GM18505 (cell line): ENCODE data around the gene SLC16A10.
"Not testable (repeated sequence)": the region's sequence is repeated elsewhere in the genome, so short reads cannot be mapped to it uniquely, and the experiment has no call there.

Source experiments
- ATAC-seq: cut with Tn5 transposase; IDR thresholded peaks from one replicate; pipeline ENCODE4 v1.9.1; 2021; ENCODE audit not compliant: unreplicated experiment
- POLR2A ChIP-seq: IDR thresholded peaks from 4 replicates; pipeline ENCODE4 v1.6.1; 2011; ENCODE audit warnings: borderline replicate concordance; ENCODE audit not compliant: insufficient read depth, insufficient read length; ENCODE audit errors: extremely low read depth

Gene SLC16A10

DNA sequence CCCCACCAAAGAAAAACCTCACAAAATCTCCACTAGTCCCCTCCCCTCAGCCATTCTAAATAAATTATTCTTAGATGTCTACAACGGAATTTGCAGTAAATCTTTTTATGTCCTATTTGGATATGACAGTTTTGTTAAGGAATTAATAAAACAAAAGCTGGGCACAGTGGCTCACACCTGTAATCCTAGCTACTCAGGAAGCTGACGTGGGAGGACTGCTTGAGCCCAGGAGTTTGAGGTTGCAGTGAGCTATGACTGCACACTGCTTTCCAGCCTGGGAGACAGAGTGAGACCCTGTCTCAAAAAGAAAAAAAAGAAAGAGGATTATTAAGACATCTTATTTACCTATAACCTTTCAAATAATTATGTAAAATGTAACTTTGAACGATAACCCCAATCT, 165.4 kb downstream of the SLC16A10 start:
- no peak for TF ChIP-seq POLR2A
- no peak for ATAC-seq

DNA sequence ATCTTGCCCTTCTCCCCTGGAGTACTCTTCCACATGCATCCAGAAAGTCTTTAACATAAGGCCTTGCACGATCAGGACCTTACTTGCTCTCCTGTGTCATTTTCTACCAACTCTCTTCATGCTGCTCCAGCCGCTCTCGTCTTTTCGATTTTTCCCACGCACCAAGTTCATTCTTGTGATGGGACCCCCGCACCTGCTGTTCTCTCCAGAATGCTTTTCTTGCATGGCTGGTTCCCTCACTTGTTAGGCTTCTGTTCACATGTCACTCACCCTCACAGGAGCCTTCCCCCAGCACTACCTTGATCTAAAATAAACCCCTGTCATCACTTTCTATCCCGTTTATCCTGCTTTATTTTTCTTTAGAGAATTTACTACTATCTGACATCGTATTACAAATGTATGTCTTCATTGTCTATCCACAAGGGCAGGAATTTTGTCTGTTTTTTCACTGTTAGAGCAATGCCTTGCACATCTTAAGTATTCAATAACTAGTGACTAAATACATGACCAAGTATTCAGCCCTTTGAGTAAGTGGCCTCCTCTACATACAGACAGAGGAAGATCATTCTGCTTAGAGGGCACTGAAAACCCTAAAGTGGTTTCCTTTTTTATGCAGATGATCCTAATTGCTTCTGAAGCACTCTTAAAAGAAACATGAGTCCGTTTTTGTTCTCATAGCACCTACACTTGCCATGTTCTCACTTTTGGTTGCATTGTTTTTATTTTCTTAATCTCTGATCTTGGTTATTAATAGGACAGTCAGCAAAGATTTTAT, 166.9 kb downstream of the SLC16A10 start:
- no peak for TF ChIP-seq POLR2A
- no peak for ATAC-seq

DNA sequence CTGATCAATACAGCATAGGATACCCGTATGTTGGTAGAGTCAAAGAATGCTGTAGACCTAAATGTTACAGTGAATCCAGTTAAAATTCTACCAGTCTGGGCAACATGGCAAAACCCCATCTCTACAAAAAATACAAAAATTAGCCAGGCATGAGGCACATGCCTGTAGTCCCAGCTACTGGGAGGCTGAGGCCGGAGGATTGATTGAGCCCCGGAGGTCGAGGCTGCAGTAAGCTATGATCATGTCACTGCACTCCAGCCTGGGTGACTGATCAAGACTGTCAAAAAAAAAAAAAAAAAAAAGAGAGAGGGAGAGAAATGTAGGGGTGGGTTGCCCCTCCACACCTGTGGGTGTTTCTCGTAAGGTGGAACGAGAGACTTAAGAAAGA, 167.5 kb downstream of the SLC16A10 start:
- TF ChIP-seq POLR2A, result no peak
- no peak for ATAC-seq

DNA sequence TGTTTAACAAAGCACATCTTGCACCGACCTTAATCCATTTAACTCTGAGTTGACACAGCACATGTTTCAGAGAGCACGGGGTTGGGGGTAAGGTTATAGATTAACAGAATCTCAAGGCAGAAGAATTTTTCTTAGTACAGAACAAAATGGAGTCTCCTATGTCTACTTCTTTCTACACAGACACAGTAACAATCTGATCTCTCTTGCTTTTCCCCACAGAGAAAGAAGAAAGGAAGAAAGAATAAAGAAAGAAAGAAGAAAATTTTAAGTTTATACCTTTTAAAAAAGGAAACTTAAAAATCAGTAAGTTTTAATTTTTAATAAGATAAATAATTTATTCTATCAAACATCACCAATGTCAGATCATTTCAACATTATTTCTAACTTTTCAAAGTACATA, 168.5 kb downstream of the SLC16A10 start:
- not testable (repeated sequence) for ATAC-seq

DNA sequence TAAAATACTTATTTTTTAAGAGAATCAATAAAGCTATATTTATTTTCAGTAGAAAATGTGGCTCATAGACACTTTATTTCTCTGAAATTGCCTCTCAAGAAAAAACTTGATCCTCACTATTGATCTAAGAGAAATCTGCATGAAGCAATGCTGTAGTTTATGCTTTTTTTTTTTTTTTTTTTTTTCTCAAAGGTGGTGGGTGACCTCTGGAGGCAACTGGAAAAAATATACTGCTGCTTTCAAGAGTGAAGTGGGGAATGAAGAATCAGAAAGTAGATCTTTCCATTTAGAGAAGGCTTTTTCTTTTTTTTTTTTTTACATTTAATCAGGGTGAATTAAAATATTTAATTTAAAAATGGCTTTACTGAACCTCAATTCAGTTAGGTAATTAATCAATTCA, 169.3 kb downstream of the SLC16A10 start:
- ATAC-seq, result no peak
- TF ChIP-seq POLR2A, result no peak

DNA sequence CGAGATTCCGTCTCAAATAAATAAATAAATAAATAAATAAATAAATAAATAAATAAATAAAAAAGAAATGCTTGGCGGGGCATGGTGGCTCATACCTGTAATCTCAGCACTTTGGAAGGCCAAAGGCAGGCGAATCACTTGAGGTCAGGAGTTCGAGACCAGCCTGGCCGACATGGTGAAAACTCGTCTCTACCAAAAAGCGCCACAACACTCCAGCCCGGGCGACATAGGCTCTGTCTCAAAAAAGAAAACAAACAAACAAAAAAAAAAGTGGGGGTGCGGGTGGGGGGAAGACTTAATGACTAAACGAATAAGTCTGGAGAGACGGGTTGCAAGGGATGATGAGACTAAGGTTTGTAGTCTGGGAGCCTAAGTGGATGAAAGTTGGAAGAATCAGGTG, 170.7 kb downstream of the SLC16A10 start:
- no peak for ATAC-seq
- no peak for TF ChIP-seq POLR2A

DNA sequence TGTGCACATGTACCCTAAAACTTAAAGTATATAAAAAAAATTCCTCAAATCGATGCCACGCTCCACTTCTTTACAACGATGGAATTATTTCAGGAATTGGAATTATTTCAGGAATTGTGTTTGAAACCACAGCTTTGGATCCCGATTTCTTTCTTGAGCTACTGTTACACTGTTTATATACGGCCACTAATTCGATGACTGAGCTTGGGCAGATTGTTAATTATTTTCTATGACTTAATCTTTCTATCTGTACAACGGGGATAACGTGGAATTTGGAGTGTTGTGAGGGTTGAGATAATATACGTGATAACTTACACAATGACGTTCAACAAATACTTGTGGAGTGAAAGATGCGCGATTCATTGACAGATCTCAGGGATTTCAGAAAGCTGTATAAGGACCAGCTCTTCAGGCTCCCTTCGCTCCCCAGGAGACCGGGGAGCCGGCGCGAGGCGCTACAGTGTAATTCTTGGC, 171.3 kb downstream of the SLC16A10 start:
- TF ChIP-seq POLR2A, result no peak
- no peak for ATAC-seq

DNA sequence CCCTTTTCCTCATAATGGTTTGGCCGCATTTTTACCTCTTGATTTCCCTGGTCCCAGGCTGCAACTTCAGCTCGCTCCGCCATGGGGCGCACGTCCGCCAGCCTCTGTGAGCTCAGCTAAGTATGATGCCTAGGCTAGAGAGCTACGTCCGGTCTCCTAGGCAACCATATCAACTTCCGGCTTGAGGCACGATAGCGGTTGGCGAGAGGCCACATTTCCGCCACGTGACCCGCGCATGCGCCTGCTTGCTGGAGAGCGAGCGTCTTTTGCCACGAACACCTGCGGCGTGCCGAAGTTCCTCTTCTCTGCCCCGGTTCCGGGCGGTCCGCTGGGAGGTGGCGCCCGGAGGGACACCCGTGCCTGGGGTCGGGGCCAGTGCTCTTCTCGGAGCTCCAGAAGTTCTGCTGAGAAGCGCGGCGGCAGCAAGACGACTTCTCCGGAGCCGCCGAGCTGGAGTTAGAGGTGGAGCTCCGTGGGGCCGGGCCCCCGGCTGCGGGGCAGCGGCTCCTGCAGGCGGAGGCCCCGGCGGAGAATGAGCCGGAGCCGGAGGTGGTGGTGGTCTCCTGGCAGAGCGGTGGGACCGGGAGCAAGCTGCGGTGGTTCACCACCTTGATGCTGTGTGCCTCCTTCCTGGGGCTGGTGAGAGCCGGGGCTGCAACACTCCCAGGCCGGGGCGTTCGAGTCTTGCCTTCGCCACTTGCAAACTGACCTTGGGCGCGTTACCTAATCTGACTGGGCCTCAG, 172.0 kb downstream of the SLC16A10 start:
- peak; percentile 98 for ATAC-seq
- TF ChIP-seq POLR2A, result peak; percentile 93

DNA sequence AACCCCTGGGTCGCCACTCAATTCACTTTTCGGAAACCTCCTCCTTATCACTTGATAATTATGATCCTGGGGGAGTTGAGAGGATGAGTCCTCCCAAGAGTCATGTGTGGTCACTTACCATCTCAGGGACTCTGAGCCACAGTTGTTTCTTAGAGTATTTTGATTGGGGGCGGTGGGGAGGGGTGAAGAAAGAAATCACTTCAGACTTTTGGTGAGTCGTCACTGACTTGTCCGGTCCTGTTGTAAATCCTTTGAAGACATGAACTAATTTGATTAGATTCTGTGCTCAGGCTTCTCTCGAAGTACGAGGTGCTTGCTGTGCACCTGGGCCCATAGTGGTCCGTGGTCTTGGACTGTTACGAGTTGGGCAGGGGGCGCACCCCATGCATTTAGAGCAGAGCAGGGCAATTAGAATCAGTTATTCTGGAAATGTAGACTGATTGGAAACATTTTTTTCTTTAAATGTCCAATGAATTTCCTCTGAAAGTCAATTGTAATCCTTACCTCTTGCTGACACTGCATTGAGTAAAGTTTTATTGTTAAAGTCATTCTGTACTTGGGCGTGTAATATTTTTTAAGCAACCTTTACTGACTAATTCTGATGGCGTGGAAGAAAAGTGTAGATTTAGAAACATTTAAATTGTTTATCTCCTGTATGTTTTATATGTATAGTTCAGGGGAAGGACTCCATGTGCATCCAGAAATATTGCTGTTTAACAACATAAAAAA, 173.4 kb downstream of the SLC16A10 start:
- no peak for ATAC-seq
- no peak for TF ChIP-seq POLR2A

DNA sequence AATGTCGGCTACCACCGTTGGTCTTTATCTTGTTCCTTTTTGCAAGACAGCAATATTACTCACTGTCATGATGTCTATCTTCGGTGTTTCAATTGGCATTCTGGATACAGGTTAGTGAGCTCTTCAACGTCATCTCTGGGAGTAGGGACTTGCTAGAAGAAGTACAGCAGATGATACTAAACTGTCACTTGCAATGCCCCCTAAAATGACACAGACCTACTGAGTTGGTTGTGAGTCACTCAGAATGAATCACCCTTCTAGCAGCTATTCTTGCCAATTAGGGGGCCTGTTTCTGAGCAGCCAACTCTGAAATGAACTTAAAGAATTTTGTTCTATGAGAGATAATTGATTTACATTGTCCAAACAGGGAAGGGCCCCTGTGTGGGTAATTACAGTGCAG, 176.5 kb downstream of the SLC16A10 start:
- no peak for TF ChIP-seq POLR2A
- no peak for ATAC-seq

DNA sequence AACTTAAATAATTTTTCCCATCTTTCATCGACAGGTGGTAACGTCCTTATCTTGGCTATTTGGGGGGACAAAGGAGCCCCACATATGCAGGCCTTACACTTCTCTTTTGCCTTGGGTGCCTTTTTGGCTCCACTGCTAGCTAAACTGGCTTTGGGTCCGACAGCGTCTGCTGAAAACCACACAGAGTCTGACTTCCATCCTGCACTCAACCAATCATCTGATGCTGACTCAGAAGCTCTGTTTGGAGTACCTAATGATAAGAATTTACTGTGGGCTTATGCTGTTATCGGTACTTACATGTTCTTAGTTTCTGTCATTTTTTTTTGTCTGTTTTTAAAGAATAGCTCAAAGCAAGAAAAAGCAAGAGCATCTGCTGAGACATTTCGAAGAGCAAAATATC, 178.5 kb downstream of the SLC16A10 start:
- no peak for TF ChIP-seq POLR2A
- ATAC-seq, result no peak

DNA sequence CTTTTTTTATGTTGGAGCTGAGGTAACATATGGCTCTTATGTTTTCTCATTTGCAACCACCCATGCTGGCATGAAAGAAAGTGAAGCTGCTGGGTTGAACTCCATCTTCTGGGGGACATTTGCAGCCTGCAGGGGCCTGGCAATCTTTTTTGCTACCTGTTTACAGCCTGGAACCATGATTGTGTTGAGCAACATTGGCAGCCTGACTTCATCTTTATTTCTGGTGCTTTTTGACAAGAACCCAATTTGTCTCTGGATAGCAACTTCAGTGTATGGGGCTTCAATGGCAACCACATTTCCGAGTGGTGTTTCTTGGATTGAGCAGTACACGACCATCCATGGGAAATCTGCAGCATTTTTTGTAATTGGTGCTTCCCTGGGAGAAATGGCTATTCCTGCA, 179.0 kb downstream of the SLC16A10 start:
- no peak for TF ChIP-seq POLR2A
- no peak for ATAC-seq

DNA sequence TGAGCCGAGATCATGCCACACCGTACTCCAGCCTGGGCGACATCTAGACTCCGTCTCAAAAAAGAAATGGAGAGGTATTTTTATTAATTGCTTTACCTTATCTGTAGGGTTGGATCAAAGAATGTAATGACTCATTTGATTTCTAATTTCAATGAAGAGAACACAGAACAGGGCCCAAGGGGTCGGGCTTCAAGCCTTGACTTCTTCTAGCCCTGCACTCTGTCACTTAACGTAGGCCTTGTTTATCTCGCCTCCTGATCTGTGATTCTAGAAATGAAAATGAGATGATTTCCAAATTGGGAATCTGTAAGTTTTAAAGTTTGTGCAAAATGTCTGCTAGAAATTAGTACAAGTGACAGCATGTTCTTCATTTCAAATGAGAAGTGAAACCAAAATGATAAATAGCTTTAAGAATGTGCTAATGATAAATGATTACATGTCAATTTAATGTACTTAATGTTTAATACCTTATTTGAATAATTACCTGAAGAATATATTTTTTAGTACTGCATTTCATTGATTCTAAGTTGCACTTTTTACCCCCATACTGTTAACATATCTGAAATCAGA, 180.5 kb downstream of the SLC16A10 start:
- no peak for TF ChIP-seq POLR2A
- ATAC-seq, result no peak
